Measurements from ENCODE around the gene MBNL1. TPM values are rescaled to one million over a fixed set of nuclear protein-coding genes. Genes with fewer than 3 reads are reported as not detected.

Gene MBNL1
- total RNA-seq, 1 experiment from 2014 or later = 200 TPM

DNA sequence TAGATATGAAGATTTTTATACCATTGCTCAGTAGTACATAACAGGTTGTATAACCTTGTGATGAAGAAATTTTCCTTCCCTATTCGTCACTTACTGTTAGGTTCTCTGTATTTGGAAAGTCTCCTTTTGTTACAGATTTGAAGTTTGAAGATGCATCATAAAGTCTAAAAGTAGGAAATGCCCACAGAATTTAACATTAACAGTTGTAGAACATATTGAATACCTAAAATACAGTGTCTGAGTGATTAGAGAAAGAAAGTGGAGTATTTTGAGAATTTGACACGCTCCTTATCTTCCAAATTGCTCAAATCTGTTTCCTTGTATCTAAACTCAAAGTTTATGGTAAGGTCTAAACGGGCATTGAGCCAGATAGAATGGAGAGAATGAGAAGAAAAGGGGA is 111.3 kb downstream of the MBNL1 start (continued):
- TF ChIP-seq, protein P1, sequence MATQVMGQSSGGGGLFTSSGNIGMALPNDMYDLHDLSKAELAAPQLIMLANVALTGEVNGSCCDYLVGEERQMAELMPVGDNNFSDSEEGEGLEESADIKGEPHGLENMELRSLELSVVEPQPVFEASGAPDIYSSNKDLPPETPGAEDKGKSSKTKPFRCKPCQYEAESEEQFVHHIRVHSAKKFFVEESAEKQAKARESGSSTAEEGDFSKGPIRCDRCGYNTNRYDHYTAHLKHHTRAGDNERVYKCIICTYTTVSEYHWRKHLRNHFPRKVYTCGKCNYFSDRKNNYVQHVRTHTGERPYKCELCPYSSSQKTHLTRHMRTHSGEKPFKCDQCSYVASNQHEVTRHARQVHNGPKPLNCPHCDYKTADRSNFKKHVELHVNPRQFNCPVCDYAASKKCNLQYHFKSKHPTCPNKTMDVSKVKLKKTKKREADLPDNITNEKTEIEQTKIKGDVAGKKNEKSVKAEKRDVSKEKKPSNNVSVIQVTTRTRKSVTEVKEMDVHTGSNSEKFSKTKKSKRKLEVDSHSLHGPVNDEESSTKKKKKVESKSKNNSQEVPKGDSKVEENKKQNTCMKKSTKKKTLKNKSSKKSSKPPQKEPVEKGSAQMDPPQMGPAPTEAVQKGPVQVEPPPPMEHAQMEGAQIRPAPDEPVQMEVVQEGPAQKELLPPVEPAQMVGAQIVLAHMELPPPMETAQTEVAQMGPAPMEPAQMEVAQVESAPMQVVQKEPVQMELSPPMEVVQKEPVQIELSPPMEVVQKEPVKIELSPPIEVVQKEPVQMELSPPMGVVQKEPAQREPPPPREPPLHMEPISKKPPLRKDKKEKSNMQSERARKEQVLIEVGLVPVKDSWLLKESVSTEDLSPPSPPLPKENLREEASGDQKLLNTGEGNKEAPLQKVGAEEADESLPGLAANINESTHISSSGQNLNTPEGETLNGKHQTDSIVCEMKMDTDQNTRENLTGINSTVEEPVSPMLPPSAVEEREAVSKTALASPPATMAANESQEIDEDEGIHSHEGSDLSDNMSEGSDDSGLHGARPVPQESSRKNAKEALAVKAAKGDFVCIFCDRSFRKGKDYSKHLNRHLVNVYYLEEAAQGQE (IDR thresholded peaks at IDR 0.05; ENCODE audit: low read depth) = no peak
- no peak for TF ChIP-seq POLR2AphosphoS5 (IDR thresholded peaks at IDR 0.05; ENCODE audit: low read depth, low read length)

DNA sequence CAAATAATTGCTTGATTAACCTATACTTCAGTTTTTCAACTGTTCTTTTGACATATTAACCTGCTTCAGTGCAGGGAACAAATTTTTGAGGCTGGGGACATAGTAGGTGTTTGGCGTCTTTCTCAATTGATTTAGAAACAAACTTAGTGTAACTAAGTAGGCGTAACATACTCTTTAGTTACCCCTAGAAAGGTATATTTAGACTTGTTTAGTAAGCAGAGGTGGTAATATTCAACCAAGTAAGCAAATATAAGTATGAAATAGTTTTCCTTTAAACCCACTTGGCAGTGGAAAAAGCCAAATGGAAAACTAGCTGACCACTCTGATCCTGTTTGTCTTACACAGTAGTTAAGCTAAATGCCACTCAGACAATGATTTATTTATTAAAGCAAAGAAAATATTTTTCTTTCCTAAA is 113.2 kb downstream of the MBNL1 start:
- H4K20me1 ChIP-seq (ENCODE audit: insufficient read depth) = peaks cover 17% of the 10 kb centered on the region; the same call in 1 of the 2 replicates
- H3K4me1 ChIP-seq (ENCODE audit: control insufficient read depth in 1 of 2, insufficient read depth in 2 of 2, low read length in 2 of 2) = 0 out of 4 replicates have a peak, but pooled peaks cover 0 to 4% of the 10 kb centered on the region in 2 experiments
- ChIA-PET RAD21 (ENCODE audit: low non-redundant PET in 1 of 2, low total read pairs in 2 of 2, uncharacterized antibody in 2 of 2, unreplicated experiment in 2 of 2) (no interaction called here), CTCF (no interaction called here), POLR2A (no interaction called here)
- no peak overlapping the region for H3K4me2 ChIP-seq (ENCODE audit: low read length)
- H3K9me3 ChIP-seq (ENCODE audit: control insufficient read depth in 1 of 2, insufficient read depth in 1 of 2, low read depth in 1 of 2, low read length in 2 of 2) = no peaks in the 10 kb centered on the region
- H3K4me3 ChIP-seq (replicated peaks in 1 of 2; ENCODE audit: low read depth in 1 of 2, low read length in 2 of 2) = no peak overlapping the region
- no peak for ATAC-seq
- no peak for DNase-seq (ENCODE audit: low read depth, low spot score)
- no TSS peak for BruUV-seq (replicated peaks)
- H3K27ac ChIP-seq (ENCODE audit: low read depth, low read length) = no peak overlapping the region
- peaks cover 98% of the 10 kb centered on the region for H3K79me2 ChIP-seq (ENCODE audit: insufficient read depth, low read length)
- H3K9ac ChIP-seq (ENCODE audit: low read length) = no peak overlapping the region
- no peaks in the 10 kb centered on the region for H3K9me2 ChIP-seq (ENCODE audit: insufficient read depth)
- H2AFZ ChIP-seq (ENCODE audit: low read depth, low read length, poor library complexity, severe bottlenecking) = no peak overlapping the region
- intact Hi-C loops (cut with micrococcal nuclease) = no loop called here
- H3K36me3 ChIP-seq (ENCODE audit: control insufficient read depth in 1 of 2, insufficient read depth in 2 of 2, low read length in 2 of 2) = no peaks in the 10 kb centered on the region
- H3K27me3 ChIP-seq (ENCODE audit: insufficient read depth, low read length) = no peaks in the 10 kb centered on the region
- TF ChIP-seq ZNF274 (IDR thresholded peaks at IDR 0.05; ENCODE audit: low read depth, low read length) = no peak
- TF ChIP-seq EGR1 (IDR thresholded peaks at IDR 0.05; ENCODE audit: low read depth) = no peak
- TF ChIP-seq CBX3 (IDR thresholded peaks at IDR 0.05; ENCODE audit: low read depth) = no peak
- TF ChIP-seq, protein P2, sequence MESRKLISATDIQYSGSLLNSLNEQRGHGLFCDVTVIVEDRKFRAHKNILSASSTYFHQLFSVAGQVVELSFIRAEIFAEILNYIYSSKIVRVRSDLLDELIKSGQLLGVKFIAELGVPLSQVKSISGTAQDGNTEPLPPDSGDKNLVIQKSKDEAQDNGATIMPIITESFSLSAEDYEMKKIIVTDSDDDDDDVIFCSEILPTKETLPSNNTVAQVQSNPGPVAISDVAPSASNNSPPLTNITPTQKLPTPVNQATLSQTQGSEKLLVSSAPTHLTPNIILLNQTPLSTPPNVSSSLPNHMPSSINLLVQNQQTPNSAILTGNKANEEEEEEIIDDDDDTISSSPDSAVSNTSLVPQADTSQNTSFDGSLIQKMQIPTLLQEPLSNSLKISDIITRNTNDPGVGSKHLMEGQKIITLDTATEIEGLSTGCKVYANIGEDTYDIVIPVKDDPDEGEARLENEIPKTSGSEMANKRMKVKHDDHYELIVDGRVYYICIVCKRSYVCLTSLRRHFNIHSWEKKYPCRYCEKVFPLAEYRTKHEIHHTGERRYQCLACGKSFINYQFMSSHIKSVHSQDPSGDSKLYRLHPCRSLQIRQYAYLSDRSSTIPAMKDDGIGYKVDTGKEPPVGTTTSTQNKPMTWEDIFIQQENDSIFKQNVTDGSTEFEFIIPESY (IDR thresholded peaks at IDR 0.05; ENCODE audit: extremely low read depth, insufficient replicate concordance, low read length) = no peak
- TF ChIP-seq, protein P3, sequence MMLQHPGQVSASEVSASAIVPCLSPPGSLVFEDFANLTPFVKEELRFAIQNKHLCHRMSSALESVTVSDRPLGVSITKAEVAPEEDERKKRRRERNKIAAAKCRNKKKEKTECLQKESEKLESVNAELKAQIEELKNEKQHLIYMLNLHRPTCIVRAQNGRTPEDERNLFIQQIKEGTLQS (IDR thresholded peaks at IDR 0.05) = no peak
- TF ChIP-seq EZH2 (IDR thresholded peaks at IDR 0.05) = no peak
- no peak for TF ChIP-seq YY1 (IDR thresholded peaks at IDR 0.05; ENCODE audit: extremely low read depth, insufficient replicate concordance, low read depth, low read length)
- TF ChIP-seq ZFX (IDR thresholded peaks at IDR 0.05) = no peak
- TF ChIP-seq, protein P1 (IDR thresholded peaks at IDR 0.05; ENCODE audit: low read depth) = no peak
- no peak for TF ChIP-seq ELF1 (IDR thresholded peaks at IDR 0.05; ENCODE audit: borderline replicate concordance, low read depth)
- TF ChIP-seq, protein P4, sequence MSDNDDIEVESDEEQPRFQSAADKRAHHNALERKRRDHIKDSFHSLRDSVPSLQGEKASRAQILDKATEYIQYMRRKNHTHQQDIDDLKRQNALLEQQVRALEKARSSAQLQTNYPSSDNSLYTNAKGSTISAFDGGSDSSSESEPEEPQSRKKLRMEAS (IDR thresholded peaks at IDR 0.05) = no peak
- TF ChIP-seq POLR2A (IDR thresholded peaks at IDR 0.05; ENCODE audit: borderline replicate concordance, extremely low read depth, insufficient read depth, insufficient read length) = no peak
- no peak for TF ChIP-seq SIN3A (IDR thresholded peaks at IDR 0.05; ENCODE audit: low read depth)
- TF ChIP-seq SRF (IDR thresholded peaks at IDR 0.05; ENCODE audit: low read depth) = no peak
- no peak for TF ChIP-seq JUND (IDR thresholded peaks at IDR 0.05)
